ENCODE results near the gene FOXP4.

- TF ChIP-seq YY1 (IDR thresholded peaks at IDR 0.05; ENCODE audit: insufficient read depth, insufficient replicate concordance, low read depth, low read length) (no peak), POLR2AphosphoS5 (IDR thresholded peaks at IDR 0.05; ENCODE audit: low read depth, low read length) (no peak), ZNF225 (CRISPR knock-in tag; IDR thresholded peaks at IDR 0.05) (no peak), ELF1 (CRISPR knock-in tag; IDR thresholded peaks at IDR 0.05) (no peak), CSRNP1 (CRISPR knock-in tag; IDR thresholded peaks at IDR 0.05) (no peak), ATF7 (IDR thresholded peaks at IDR 0.05) (no peak), ATF7 (CRISPR knock-in tag; IDR thresholded peaks at IDR 0.05) (no peak), CTCF (CRISPR knock-in tag; IDR thresholded peaks at IDR 0.05) (no peak), CERS6 (CRISPR knock-in tag; IDR thresholded peaks at IDR 0.05) (no peak)
Observed at GRCh38 chr6:41641352-41641925, 95.3 kb downstream of the FOXP4 start.

Data from HepG2 (cell line).